HG03175 (cell line): ENCODE results near the gene TOB1.
"Not testable (repeated sequence)": the region's sequence is repeated elsewhere in the genome, so short reads cannot be mapped to it uniquely, and the experiment has no call there.

Experiments used
- ATAC-seq: cut with Tn5 transposase; IDR thresholded peaks from one replicate; pipeline ENCODE4 v1.9.1; 2021; ENCODE audit warnings: mild to moderate bottlenecking, moderate library complexity; ENCODE audit not compliant: unreplicated experiment

The TOB1 gene

GRCh38 chr17:50871364-50871763 lies 5.2 kb upstream of the TOB1 start:
- no peak for ATAC-seq

- ATAC-seq: no peak
Measured at GRCh38 chr17:50868602-50869001, 2.4 kb upstream of the TOB1 start.

- ATAC-seq: no peak
Measured at GRCh38 chr17:50868140-50868438, 1.9 kb upstream of the TOB1 start.

GRCh38 chr17:50867363-50868139 lies 1.4 kb upstream of the TOB1 start:
- ATAC-seq: peak; percentile 39

- ATAC-seq: peak; percentile 29
Measured at GRCh38 chr17:50866950-50867362, 802 bp upstream of the TOB1 start.

- ATAC-seq: peak; percentile 16
Measured at GRCh38 chr17:50865868-50866260, 290 bp downstream of the TOB1 start.

- peak; percentile 12 for ATAC-seq
Measured at GRCh38 chr17:50865060-50865867, 890 bp downstream of the TOB1 start.

GRCh38 chr17:50864747-50865059 lies 1.5 kb downstream of the TOB1 start:
- ATAC-seq: no peak

GRCh38 chr17:50863931-50864330 lies 2.2 kb downstream of the TOB1 start:
- ATAC-seq: no peak

GRCh38 chr17:50863221-50863843 lies 2.8 kb downstream of the TOB1 start:
- ATAC-seq: no peak

- no peak for ATAC-seq
Measured at GRCh38 chr17:50861822-50862528, 4.2 kb downstream of the TOB1 start.

- ATAC-seq: no peak
Measured at GRCh38 chr17:50861334-50861676, 4.8 kb downstream of the TOB1 start.

- not testable (repeated sequence) for ATAC-seq
Measured at GRCh38 chr17:50859727-50860126, 6.4 kb downstream of the TOB1 start.

GRCh38 chr17:50858486-50859225 lies 7.5 kb downstream of the TOB1 start:
- ATAC-seq: no peak

- no peak for ATAC-seq
Measured at GRCh38 chr17:50856431-50856830, 9.7 kb downstream of the TOB1 start.

GRCh38 chr17:50855708-50856330 lies 10.3 kb downstream of the TOB1 start:
- ATAC-seq: no peak

GRCh38 chr17:50853781-50854180 lies 12.4 kb downstream of the TOB1 start:
- no peak for ATAC-seq

GRCh38 chr17:50853015-50853615 lies 13.0 kb downstream of the TOB1 start:
- no peak for ATAC-seq

- no peak for ATAC-seq
Measured at GRCh38 chr17:50850640-50851039, 15.5 kb downstream of the TOB1 start.

- no peak for ATAC-seq
Measured at GRCh38 chr17:50848711-50849110, 17.4 kb downstream of the TOB1 start.
